Panc1 (cell line): Measurements from ENCODE around the gene ITGB2. TPM values are rescaled to one million over a fixed set of nuclear protein-coding genes. Genes with fewer than 3 reads are reported as not detected.

Experiments used
- ATAC-seq: fragments of 200-7000 bp; cut with Tn5 transposase; 2 replicates; pipeline ENCODE4 v1.9.1; 2020; ENCODE audit warnings: mild to moderate bottlenecking, moderate library complexity
- BruUV-seq: library from RNA; stranded (reverse); fragments of 400-500 nt; replicated peaks from 2 replicates; lab custom pipeline; 2021; lab: Mats Ljungman, UMichigan
- CTCF ChIA-PET: fragments of 300-600 bp; sonication (Branson Sonifier 250); formaldehyde crosslinking; loops from one replicate; lab custom pipeline; 2022; ENCODE audit warnings: antibody characterized with exemption; lab: Charles Lee
- POLR2A ChIA-PET: fragments of 300-600 bp; sonication (Branson Sonifier 250); formaldehyde crosslinking; loops from one replicate; lab custom pipeline; 2022; ENCODE audit warnings: antibody characterized with exemption; lab: Charles Lee
- DNase-seq: peaks from one replicate; pipeline ENCODE4 v3.0.0-alpha.2; 2010; ENCODE audit warnings: low read depth, low spot score
- H3K27ac ChIP-seq: 2 replicates; pipeline ENCODE4 v1.5.1; 2011; ENCODE audit warnings: mild to moderate bottlenecking, low read length, inconsistent platforms
- H3K27me3 ChIP-seq: fragments of 200-500 bp; sonication (Bioruptor generic); 2 replicates; pipeline ENCODE4 v1.6.0; 2014; ENCODE audit warnings: low read length, inconsistent platforms; ENCODE audit not compliant: control insufficient read depth, insufficient read depth
- H3K36me3 ChIP-seq: fragments of 200-500 bp; sonication (Bioruptor generic); 2 replicates; pipeline ENCODE4 v1.5.1; 2014; ENCODE audit warnings: inconsistent platforms, mild to moderate bottlenecking, low read length, moderate library complexity; ENCODE audit not compliant: control insufficient read depth, insufficient read depth
- H3K4me1 ChIP-seq: 2 replicates; pipeline ENCODE4 v1.5.1; 2011; ENCODE audit warnings: inconsistent platforms, mild to moderate bottlenecking, low read length, moderate library complexity; ENCODE audit not compliant: control insufficient read depth, insufficient read depth
- H3K4me3 ChIP-seq, 2 experiments: 2 replicates each; pipeline ENCODE4 v1.5.1; 2011 to 2012; ENCODE audit warnings: low read depth in 2 of 2, low read length in 2 of 2, mild to moderate bottlenecking in 2 of 2, inconsistent platforms in 1 of 2, moderate library complexity in 1 of 2
- H3K9me3 ChIP-seq: fragments of 200-500 bp; sonication (Bioruptor generic); 2 replicates; pipeline ENCODE4 v1.5.1; 2014; ENCODE audit warnings: low read depth, mild to moderate bottlenecking, inconsistent platforms, low read length, moderate library complexity; ENCODE audit not compliant: control insufficient read depth, insufficient read depth
- CTCF ChIP-seq: fragments of 450-650 bp; IDR thresholded peaks from 2 replicates; pipeline ENCODE4 v1.5.1; 2017; ENCODE audit warnings: mild to moderate bottlenecking
- POLR2AphosphoS5 ChIP-seq: IDR thresholded peaks from 2 replicates; pipeline ENCODE4 v1.6.1; 2012; ENCODE audit warnings: mild to moderate bottlenecking, low read depth, low read length, moderate library complexity
- SIN3A ChIP-seq: IDR thresholded peaks from 2 replicates; pipeline ENCODE4 v1.6.1; 2012; ENCODE audit warnings: low read depth, mild to moderate bottlenecking, low read length, moderate library complexity, borderline replicate concordance; ENCODE audit not compliant: insufficient read depth
- TCF7L2 ChIP-seq: IDR thresholded peaks from 2 replicates; pipeline ENCODE4 v1.6.1; 2011; ENCODE audit warnings: mild to moderate bottlenecking, low read depth, low read length, inconsistent platforms
- in situ Hi-C: cut with HindIII; loops from 2 replicates; pipeline ENCODE4 v1.10.0; 2016; ENCODE audit warnings: low sequenced_read_pairs, low pct_unique_long_range_greater_than_20kb
- intact Hi-C: fragments of 100-400 bp; cut with micrococcal nuclease; formaldehyde crosslinking; loops from one replicate; pipeline ENCODE4 v1.10.0; 2022; ENCODE audit not compliant: unreplicated experiment
- total RNA-seq: library from RNA; stranded (reverse); gene quantifications from one replicate; pipeline ENCODE4 v1.2.1, GENCODE V29; 2021; ENCODE audit not compliant: unreplicated experiment
- TF ChIP-seq, protein P1 (sequence below), 2 experiments: IDR thresholded peaks; 2 replicates each; pipeline ENCODE4 v1.6.1; 2011 to 2012; ENCODE audit warnings: low read depth in 2 of 2, control low read depth in 1 of 2, low read length in 1 of 2, mild to moderate bottlenecking in 1 of 2, moderate library complexity in 1 of 2; ENCODE audit not compliant: insufficient read depth in 1 of 2

The ITGB2 gene
- total RNA-seq, 1 experiment from 2014 or later, result 3.0 TPM

- BruUV-seq, result no TSS peak
- no peaks in the 10 kb centered on the region for H3K9me3 ChIP-seq
- DNase-seq (no peak), ATAC-seq (no peak)
- peaks cover 13% of the 10 kb centered on the region for H3K4me1 ChIP-seq
- H3K36me3 ChIP-seq, result no peaks in the 10 kb centered on the region
- no peaks in the 10 kb centered on the region for H3K27me3 ChIP-seq
- intact Hi-C loops, result loop anchor here (5.0 kb wide), 1 partner anchor 42 kb away; no protein-coding TSS in a partner anchor
- TF ChIP-seq CTCF, result no peak
- TF ChIP-seq TCF7L2, result no peak
- no peak for TF ChIP-seq SIN3A
- ChIA-PET POLR2A (no interaction called here), CTCF (no interaction called here)
- in situ Hi-C loops, result no loop called here
- H3K4me3 ChIP-seq, result no peak overlapping the region
- H3K27ac ChIP-seq, result no peak overlapping the region
These were observed 13.6 kb upstream of the ITGB2 start for GRCh38 chr21:44934276-44934675.

DNA sequence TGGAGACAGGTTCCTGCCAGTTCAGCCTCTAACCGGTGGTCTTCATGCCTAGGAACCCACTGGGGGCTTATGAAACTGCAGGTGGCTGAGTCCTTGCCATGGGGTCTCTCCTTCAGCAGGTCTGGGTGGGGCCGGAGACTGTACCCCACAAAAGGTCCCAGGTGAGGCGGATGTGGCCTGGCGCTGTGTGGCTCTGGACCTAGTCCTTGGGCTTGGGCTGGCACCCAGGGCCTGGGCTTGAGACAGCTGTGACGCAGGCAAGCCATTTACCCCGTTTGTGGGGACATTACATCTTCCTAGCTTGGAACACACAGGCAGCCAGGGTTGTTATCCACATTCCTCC lies 13.2 kb upstream of the ITGB2 start:
- Histone ChIP-seq H3K27me3 (no peaks in the 10 kb centered on the region), H3K27ac (no peak overlapping the region), H3K9me3 (no peaks in the 10 kb centered on the region), H3K4me1 (peaks cover 12% of the 10 kb centered on the region), H3K4me3 (no peak overlapping the region), H3K36me3 (no peaks in the 10 kb centered on the region)
- BruUV-seq, result no TSS peak
- ChIA-PET CTCF (interaction anchor here (0.7 kb wide), 1 partner anchor 45 kb away, joined by 3 read pairs; no protein-coding TSS in a partner anchor), POLR2A (no interaction called here)
- intact Hi-C loops, result loop anchor here (5.0 kb wide), 1 partner anchor 42 kb away; no protein-coding TSS in a partner anchor
- ATAC-seq (no peak), DNase-seq (no peak)
- TF ChIP-seq, protein P1, sequence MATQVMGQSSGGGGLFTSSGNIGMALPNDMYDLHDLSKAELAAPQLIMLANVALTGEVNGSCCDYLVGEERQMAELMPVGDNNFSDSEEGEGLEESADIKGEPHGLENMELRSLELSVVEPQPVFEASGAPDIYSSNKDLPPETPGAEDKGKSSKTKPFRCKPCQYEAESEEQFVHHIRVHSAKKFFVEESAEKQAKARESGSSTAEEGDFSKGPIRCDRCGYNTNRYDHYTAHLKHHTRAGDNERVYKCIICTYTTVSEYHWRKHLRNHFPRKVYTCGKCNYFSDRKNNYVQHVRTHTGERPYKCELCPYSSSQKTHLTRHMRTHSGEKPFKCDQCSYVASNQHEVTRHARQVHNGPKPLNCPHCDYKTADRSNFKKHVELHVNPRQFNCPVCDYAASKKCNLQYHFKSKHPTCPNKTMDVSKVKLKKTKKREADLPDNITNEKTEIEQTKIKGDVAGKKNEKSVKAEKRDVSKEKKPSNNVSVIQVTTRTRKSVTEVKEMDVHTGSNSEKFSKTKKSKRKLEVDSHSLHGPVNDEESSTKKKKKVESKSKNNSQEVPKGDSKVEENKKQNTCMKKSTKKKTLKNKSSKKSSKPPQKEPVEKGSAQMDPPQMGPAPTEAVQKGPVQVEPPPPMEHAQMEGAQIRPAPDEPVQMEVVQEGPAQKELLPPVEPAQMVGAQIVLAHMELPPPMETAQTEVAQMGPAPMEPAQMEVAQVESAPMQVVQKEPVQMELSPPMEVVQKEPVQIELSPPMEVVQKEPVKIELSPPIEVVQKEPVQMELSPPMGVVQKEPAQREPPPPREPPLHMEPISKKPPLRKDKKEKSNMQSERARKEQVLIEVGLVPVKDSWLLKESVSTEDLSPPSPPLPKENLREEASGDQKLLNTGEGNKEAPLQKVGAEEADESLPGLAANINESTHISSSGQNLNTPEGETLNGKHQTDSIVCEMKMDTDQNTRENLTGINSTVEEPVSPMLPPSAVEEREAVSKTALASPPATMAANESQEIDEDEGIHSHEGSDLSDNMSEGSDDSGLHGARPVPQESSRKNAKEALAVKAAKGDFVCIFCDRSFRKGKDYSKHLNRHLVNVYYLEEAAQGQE (IDR thresholded peaks at IDR 0.05; ENCODE audit: insufficient read depth in 1 of 2, low read depth in 2 of 2, low read length in 1 of 2), result no peak
- TF ChIP-seq TCF7L2 (no peak), POLR2AphosphoS5 (no peak), CTCF (no peak), SIN3A (no peak)
- in situ Hi-C loops, result no loop called here
